GM21529 (cell line): ENCODE results near the gene BAZ1B.

Experiments
- ATAC-seq: cut with Tn5 transposase; IDR thresholded peaks from one replicate; pipeline ENCODE4 v1.9.1; 2021; ENCODE audit not compliant: unreplicated experiment

Gene BAZ1B

DNA sequence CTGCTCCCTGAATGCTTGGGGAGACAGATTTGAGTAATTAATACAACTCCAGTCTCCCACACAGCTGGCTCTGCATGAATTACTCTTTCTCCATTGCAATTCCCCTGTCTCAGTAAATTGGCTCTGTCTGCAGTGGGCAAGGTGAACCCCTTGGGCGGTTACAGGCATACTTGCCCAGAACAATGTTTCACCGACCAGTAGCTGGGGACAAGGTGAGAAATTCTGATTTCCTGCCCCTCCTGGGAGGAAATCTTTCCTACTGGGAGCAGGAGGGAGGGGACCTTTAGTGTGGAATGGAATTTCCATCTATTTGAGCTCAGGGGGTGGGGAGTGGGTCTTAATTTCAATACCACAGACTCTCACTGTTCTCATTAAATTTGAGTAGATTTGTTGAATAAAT, 130.7 kb downstream of the BAZ1B start:
- no peak for ATAC-seq
